GM11168 (cell line): Measurements from ENCODE around the gene CCDC175.

Experiments used
- in situ Hi-C: fragments of 300-500 bp; cut with MboI; formaldehyde crosslinking; loops from one replicate; pipeline ENCODE4 v1.12.0; 2022; ENCODE audit warnings: low sequenced_read_pairs; ENCODE audit not compliant: unreplicated experiment

The CCDC175 gene

DNA sequence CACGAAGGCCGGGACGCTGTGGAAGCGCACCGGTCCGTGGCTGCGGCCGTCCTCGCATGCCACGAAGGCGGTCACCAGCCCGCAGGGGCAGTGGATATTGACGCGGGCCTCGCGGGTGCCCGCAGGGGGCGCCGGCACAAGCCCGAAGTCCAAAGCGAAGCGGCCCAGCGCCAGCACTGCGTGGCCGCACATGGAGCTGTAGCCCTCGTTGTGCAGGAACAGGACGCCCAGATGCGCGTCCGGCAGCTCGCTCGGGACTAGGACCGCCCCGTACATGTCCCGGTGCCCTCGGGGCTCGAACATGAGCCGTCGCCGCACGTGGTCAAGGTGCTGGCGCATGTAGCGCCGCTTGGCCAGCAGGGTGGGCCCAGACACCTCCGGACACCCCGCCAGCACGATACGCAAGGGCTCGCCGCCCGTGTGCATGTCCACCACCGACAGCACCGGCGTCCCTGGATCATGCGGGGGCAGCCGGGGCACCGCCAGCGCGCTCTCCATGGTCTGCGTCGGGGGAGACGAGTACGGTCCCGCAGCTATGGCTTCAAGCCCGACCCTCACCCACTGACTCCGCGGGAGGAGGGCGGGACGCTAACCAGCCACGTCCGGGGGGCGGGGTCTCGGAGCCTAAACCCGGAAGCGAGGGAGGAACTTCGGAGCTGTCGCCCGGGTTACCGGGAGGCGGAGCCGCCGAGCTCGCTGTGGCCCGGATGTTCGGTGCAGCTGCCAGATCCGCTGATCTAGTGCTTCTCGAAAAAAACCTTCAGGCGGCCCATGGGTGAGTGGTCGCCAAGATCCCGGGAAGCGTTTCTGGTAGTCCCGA is 92.6 kb downstream of the CCDC175 start, which contains the start of the genes JKAMP and L3HYPDH:
Gene JKAMP, plus strand, starts transcription at position 699 of the 820 bp plus-strand sequence. Its CDS starts 73 bp downstream, at position 772.
Gene L3HYPDH, minus strand, starts transcription at position 590 of the 820 bp plus-strand sequence. Its CDS starts 92 bp downstream, at position 498.
- in situ Hi-C loops = no loop called here

DNA sequence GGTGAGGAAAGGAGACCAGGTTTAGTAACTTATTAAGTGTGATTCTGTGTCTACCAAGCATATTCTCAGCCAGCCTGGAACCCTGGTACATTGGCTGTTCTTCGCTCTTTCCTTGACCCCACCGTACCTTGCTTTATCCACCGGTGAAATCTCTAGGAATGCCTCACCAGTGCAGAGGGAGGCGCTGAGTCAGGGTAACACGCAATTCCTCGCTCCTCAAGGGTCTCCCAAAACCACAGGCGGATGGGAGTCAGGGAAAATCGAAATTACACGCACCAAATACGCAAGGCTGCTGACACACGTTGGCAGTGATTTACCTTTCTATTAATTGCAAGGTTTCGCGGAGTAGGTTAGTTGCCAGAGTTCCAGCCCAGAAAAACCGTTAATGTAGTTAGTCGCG is 93.2 kb downstream of the CCDC175 start:
- in situ Hi-C loops = no loop called here

DNA sequence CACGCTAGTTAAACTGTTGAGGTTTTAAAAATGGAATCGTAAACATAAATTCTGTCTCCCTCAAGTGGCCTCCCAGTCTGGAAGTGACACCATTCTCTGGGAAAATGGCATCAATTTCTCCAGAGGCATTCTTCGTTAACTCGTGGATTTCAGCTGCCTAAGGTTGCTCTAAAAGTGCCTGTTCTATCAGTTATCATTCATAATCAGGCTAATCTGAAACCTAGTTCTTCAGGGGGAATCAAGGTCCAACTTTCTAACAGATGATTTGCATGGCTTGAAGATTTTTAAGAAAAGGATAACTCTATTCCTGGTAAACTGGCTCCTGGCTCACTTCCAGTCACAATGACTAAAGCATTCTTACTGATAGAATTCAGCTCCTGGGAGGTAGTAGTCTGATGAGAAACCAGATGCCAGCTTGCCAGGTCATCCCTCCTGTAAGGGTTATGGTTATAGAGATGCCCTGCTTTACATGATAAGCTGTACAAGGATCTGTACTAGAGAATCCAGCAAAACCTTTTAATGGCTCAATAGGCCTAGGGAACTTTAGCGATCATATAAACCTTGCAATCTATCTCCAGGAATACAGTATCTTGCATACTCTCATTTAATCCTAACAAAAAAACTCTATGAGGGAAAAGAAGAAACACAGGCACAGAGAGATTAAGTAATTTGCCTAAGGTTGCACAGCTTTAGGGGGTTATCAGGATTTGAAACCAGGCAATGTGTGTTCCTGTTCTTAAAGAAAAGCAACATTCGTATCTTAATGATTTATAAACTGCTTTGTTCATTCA is 93.9 kb downstream of the CCDC175 start:
- in situ Hi-C loops = no loop called here

DNA sequence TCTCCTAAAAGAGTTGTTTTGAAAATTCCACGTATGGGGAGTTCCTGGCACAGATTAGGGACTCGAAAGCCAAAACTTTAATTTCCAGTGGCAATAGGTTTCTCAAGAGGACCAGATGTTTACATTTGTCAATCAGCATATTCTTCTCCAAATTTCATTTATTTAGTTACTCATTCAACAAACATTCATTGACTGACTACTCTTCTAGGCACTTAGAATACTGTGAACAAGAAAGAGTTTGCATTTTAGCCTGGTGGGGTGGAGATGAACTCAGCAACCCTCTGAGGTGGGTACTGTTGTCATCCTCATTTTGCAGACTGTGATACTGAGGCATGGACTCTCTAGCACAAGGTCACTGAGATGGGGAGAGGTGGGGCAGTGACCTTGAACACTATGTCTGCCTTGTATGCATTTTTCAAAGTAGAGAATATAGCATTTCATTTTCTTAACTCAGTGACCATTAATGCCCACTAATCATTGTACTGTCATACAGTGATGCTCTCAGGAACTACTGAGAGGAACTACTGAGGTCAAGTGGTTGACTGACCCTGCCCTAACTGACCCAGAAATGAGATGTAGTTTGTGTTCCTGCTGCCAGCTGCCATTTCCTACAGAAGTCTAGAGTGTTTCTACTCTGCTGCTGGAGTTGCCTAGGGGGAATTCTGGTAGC is 94.6 kb downstream of the CCDC175 start:
- in situ Hi-C loops = no loop called here

DNA sequence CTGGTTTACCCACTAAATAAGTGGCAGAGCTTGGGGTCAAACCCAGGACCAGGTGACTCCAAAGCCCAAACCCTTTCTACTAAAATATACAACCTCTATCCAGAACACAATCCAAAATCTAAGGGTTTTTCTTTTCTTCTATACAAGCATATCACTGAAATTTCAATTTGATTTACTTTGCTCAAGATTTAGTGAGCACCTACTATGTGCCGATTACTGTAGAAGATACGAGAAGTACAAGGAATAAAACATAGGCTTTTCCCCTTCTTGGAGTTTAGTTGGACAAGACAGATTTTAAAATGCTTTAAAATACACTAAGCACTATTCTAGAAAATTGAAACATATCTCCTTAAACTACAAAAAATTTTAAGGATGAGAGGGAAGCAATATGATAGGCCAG is 95.2 kb downstream of the CCDC175 start:
- in situ Hi-C loops = no loop called here

DNA sequence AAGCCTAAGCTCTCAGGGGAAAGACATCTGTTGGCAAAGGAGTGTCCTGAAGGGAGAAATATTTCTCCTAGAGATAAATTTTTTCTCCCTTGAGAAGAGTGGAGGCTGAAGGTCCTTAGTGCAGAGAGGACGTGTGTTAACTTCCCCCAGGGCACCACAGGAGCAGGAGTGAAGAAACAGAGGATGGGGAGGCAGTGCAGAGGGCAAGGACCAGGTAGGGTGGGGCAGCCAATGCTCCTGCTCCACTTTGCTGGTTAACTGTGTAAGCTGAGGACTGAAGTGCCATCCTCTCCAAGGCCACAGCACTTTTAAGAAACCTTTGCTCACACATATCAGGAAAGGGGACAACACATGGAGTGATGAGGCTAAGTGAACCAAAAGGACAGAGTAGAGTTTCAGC is 96.4 kb downstream of the CCDC175 start:
- in situ Hi-C loops = no loop called here

DNA sequence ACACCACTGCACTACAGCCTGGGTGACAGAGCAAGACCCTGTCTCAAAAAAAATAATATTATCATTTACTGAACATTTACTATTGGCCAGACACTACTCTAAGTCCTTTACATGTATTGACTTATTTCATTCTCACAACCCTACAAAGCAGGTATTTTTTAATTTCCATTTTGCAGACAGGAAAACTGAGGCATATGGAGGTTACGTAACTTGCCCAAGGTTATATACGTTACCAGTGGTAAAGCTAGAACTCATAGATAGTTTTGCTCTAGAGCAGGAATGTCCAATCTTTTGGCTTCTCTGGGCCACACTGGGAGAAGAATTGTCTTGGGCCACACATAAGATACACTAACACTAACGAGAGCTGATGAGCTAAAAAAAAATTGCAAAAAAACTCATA is 98.1 kb downstream of the CCDC175 start:
- in situ Hi-C loops = no loop called here

DNA sequence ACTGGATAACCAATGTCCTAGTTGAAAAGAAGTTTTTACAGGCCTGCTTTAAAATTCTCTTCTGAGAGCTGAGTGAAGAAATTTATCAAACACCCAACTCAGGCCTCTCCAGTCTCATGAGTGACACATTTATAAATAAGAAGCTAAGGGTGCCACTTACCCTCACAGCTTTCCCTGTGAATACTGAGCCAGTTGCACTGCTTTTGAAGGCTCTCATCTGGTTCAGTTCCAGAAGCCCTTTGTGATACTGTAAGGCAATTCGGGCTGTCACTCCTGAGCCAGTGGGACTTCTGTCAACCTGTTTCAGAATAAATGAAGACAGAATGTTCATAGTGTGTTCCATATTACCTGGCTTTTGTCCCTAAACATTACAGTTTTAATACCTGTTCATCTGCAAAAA is 100.9 kb downstream of the CCDC175 start:
- in situ Hi-C loops = no loop called here

DNA sequence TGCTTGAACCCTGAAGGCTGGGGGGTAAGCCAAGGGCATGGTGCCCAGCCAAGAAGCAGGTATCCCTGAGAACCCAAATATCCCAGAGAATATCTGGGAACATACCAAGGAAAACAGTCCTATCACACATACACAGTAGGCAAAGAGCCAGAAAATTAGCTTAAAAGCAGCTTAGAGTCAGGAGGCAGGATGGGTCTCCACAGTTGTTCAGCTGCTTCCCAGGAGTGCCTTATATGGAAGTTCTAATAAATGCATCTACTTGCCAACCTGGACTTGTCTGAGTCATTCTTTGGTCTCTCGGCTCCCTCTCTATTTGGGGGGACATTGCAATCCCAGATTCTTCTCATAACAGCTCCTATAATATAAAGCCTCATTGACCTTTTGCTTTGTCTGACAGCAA is 102.4 kb downstream of the CCDC175 start:
- in situ Hi-C loops = no loop called here

DNA sequence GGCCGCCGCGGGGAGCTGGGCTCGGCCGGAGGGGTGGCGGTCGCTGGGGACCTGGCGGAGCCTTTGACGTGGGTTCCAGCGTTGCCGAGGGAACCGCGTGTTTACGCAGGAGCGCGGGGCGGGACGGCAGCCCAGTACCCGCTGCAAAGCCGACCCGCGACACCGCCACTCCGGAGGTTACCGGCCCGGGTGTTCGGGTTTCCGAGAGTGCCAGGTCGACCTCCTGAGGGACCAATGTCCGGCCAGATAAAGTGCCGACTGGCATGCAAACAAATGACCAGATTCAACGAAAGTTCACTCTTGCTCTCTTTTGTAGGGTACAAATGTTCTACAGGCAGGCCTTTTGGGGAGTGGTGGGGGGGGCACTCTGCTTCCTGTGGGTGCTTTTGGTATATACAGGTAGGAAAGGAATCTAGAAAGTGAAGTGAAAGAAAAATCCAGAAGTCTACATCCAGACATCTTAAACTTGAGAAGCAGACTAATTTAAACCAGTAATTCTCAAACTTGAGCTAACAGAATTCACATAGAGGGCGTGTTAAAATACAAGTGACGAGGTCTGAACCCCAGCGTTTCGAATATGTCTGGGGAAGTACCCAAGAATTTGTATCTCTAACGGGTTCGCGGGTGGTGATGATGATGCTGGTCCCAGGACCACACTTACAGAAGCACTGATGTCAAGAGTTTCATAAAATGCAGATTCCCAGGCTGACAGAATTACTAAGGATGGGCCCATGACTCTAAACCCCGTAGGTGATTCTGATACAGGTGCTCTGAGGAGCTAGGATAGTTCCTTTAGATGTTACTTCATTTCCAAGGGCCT is 111.1 kb downstream of the CCDC175 start, which contains the start of gene GPR135:
Gene GPR135, minus strand, starts transcription at position 65 of the 820 bp plus-strand sequence. CDS start 154 bp downstream, outside the sequence.
- in situ Hi-C loops = no loop called here

DNA sequence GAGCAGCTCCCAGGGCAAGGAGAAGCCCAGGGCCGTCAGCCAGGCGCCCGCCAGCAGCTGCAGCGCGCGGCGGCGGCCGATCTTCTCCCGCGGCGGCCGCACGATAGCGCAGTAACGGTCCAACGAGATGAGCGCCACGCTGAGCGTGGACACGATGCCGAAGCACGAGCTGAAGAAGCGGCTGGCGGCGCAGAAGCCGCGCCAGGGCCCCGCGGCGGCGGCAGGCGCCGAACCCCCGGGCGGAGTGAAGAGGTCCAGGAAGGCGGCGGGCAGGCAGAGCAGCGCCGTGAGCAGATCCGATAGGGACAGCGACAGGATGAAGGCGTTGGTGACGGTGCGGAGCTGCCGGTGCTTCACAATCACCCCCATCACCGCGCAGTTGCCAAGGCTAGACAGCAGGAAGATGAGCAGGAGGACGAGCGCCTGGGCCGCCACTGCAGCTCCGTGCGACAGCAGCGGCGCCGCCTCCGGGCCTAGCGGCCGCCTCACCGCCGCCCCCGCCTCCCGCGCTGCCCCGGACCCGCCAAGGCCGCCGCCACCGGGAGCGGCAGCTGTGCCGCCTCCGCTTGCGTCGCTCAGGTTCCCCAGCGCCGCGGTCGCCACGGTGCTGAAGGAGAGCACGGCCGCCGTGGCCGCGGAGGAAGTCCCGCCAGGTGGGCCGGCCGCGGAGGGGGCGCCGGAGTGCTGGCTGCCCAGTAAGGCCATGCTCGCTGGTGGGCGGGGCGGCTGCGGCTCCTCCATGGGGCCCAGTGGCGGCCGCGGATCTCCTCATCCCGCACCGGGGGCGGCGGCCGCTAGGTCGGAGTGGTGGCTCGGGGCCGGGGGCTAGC is 111.9 kb downstream of the CCDC175 start:
- in situ Hi-C loops = no loop called here

DNA sequence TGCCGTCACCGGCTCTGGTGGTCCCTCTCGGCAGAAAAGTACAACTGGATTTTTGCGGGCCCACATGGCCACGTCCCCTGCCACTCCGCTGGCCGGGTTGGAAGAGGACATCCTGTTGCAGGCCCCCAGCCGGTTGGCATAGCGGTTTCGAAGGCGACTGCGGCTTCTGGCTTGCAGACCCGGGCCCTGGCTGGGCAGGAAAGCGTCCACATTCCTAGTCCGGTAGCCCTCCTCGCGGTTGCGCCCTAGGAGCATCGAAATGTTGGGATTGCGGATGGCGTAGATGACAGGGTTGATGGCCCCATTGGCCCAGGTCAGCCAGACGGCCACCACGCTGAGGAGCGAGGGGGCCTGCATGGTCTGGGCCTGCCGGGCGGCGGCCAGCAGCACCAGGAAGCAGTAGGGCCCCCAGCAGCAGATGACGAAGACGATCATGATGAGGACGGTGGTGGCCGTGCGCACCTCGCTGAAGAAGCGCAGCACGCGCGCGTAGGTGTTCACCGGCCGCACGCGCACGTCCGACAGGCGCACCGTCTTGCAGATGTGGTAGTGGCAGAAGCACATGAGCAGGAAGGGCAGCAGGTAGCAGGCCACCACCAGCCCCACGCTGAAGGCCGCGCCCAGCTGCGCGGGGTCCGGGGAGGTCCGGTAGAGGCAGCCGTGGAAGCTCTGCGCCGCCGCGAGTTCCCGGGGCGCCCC is 112.7 kb downstream of the CCDC175 start:
- in situ Hi-C loops = no loop called here

DNA sequence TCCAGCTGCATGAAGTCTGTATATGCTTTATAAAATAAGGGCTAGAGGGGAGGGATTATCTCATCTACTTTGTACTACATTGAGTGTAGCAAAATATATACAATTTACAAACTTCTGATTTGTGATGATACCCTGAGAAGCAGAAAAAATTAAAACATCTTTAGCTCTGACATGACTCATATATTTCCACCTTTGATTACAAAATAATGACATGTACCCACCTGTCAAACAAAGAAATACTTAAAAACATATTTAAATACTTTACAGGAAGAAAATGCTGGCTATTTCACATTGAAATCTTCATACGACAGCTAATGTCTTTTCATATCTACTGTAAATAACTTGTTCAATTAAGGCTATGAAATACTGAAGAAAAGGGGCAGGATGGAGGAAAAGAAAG is 114.7 kb downstream of the CCDC175 start:
- in situ Hi-C loops = no loop called here

DNA sequence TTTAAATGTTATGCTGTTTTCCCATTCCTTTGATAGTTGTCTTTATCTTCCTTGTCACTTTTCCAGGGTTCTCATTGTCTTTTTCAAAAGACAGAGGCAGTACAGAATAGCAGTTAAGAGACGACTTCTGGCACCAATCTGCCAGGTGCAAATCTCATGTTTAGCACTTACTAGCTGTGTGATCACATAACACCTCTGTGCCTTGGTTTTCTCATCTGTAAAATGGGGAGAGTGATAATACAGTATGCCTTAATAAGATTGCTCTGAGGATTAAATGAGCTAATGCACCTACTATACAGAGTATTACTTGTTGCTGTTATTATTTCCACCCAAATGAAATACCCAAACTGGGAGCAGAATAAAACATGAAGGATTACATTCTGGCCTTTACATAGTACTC is 116.2 kb downstream of the CCDC175 start:
- in situ Hi-C loops = no loop called here

DNA sequence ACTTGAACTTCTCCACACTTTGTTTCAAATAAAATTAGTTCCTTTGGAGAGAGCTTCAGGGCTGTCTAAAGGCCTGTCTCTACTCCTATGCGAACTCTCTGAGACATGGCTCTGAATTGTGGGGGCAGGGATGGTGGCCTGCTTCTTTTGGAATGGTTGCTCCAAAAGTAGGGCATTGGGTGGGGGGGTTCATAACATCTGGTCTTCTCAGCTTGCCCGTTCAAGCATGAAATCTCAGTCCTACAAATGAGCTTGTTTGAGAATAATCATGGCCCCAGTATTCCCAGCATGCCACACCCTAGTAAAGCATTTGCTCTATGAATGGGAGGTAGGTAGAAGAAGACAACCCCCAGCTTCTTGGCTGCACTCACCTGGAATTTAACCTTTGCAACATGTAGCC is 118.1 kb downstream of the CCDC175 start:
- in situ Hi-C loops = no loop called here

DNA sequence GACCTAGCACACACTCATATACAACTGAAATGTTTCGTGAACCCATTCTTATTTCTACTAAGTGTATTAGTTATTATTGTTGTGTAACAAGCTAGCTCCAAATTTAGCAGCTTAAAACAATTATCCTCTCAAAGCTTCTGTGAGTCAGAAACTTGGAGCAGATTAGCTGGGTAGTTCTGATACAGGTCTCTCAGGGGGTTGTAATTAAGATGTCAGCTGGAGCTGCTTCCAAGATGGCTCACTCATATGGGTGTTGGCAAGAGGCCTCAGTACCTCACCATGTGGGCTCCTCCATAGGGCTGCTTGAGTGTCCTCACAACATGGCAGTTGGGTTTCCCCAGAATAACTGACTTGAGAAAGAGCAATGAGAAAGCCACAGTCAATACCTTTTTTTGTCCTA is 121.2 kb downstream of the CCDC175 start:
- in situ Hi-C loops = no loop called here
